ENCODE measurements around the gene CARD8.

The CARD8 gene

GRCh38 chr19:48171710-48172109 is 84.0 kb downstream of the CARD8 start:
- no peak for DNase-seq (ENCODE audit: low read depth in 3 of 3)

- DNase-seq (ENCODE audit: low read depth in 3 of 3), result peak in 1 of 3 experiments; percentile 25
Observed at GRCh38 chr19:48170817-48171347, 84.8 kb downstream of the CARD8 start.

GRCh38 chr19:48169939-48170803 is 85.5 kb downstream of the CARD8 start, which contains the start of the genes LIG1 and ZSWIM9:
LIG1 (minus strand) TSS chr19:48170344; CDS start chr19:48165566, 4,778 bp downstream.
ZSWIM9 (plus strand) TSS chr19:48170680; CDS start chr19:48171803, 1,123 bp downstream.
- peak; percentile 83 to 88 (median 88) for DNase-seq (ENCODE audit: low read depth in 3 of 3)

- DNase-seq (ENCODE audit: low read depth in 3 of 3), result peak; percentile 86 to 94 (median 87)
Observed at GRCh38 chr19:48169578-48169938, 86.2 kb downstream of the CARD8 start.

- DNase-seq (ENCODE audit: low read depth in 3 of 3), result no peak
Observed at GRCh38 chr19:48168689-48169088, 87.0 kb downstream of the CARD8 start.

- DNase-seq (ENCODE audit: low read depth in 3 of 3), result no peak
Observed at GRCh38 chr19:48158210-48158790, 97.4 kb downstream of the CARD8 start.
